ENCODE measurements around the gene C10orf53.

DNA sequence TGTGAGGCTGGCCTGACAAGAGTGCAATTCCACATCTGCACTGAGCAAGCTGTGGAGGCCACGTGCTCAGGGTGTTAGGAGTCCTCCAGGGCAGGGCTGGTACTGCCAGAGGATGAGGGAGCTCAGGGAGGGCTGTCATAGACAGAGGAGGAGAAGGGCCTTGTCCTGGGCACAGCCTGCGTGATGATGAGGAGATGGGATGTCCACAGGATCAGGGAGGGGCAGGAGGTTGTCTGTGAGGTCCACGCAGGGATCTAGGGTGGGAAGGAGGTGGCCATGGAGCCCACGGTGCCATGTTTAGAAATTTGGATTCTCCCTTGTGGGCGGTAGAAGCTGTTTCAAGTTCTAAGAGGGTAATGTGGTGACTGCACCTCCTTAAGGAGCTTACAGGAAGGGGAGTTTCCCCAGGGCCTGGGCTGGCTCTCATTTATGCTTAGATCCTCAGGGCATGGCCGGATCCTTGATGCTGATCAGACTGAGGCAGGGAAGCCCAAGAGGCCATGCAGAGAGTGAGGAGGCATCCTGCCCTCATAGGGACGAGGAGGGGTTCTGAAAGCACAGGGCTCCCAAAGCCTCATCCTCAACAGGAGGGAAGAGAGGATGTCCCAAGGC lies 35.3 kb upstream of the C10orf53 start:
- TF ChIP-seq USF1 (IDR thresholded peaks at IDR 0.05; ENCODE audit: borderline replicate concordance, low read depth), result no peak
- TF ChIP-seq POLR2AphosphoS5 (IDR thresholded peaks at IDR 0.05; ENCODE audit: low read depth, low read length), result no peak
